Omental fat pad (tissue), 4 donors: ENCODE results near the gene LAYN. TPM values are rescaled to one million over a fixed set of nuclear protein-coding genes. Genes with fewer than 3 reads are reported as not detected.

Experiments
- ATAC-seq: fragments of 150-250 bp; one replicate; pipeline ENCODE4 v1.9.1; 2016; ENCODE audit warnings: mild to moderate bottlenecking, moderate library complexity; ENCODE audit not compliant: low FRiP score
- DNase-seq: peaks from one replicate; pipeline ENCODE4 v3.0.0-alpha.2; 2019; ENCODE audit warnings: low spot score
- total RNA-seq, 4 donors: library from RNA; depleted of rRNA; stranded (reverse); fragments of >200 nt; gene quantifications; one replicate each; pipeline ENCODE4 v1.1.0, GENCODE V29; 2016
- TF ChIP-seq, protein P1 (sequence below), 3 donors: fragments of 450-650 bp; IDR thresholded peaks; one replicate each; pipeline ENCODE4 v1.5.1; 2016 to 2017; ENCODE audit warnings: antibody characterized with exemption in 3 of 3, mild to moderate bottlenecking in 3 of 3, moderate library complexity in 2 of 3

LAYN gene
- total RNA-seq, 4 donors from 2014 or later, result 10.2 to 23.8 (median 15.4) TPM

DNA sequence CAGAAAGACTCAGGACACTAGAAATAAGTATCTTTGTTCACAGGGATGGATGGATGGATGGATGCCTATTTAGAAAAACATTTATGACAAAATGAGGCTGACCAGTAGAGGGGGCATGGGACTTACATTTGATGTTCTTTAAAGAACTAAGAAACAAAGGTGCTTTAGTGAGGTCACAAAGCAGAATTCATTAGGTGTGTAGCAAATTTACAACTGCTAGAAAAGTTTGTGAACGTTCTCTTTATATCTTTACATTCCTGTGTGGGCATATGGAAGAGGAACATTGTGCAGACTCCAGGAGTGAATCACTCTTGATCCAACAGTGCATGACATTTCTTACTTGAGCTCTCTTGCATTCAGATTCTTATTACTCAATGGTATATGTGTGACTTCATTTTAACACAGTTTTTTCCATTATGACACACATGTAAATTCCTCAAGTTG, 45.9 kb downstream of the LAYN start:
- DNase-seq, result no peak
- ATAC-seq, result no peak
- TF ChIP-seq, protein P1, sequence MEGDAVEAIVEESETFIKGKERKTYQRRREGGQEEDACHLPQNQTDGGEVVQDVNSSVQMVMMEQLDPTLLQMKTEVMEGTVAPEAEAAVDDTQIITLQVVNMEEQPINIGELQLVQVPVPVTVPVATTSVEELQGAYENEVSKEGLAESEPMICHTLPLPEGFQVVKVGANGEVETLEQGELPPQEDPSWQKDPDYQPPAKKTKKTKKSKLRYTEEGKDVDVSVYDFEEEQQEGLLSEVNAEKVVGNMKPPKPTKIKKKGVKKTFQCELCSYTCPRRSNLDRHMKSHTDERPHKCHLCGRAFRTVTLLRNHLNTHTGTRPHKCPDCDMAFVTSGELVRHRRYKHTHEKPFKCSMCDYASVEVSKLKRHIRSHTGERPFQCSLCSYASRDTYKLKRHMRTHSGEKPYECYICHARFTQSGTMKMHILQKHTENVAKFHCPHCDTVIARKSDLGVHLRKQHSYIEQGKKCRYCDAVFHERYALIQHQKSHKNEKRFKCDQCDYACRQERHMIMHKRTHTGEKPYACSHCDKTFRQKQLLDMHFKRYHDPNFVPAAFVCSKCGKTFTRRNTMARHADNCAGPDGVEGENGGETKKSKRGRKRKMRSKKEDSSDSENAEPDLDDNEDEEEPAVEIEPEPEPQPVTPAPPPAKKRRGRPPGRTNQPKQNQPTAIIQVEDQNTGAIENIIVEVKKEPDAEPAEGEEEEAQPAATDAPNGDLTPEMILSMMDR (IDR thresholded peaks at IDR 0.05), result no peak

DNA sequence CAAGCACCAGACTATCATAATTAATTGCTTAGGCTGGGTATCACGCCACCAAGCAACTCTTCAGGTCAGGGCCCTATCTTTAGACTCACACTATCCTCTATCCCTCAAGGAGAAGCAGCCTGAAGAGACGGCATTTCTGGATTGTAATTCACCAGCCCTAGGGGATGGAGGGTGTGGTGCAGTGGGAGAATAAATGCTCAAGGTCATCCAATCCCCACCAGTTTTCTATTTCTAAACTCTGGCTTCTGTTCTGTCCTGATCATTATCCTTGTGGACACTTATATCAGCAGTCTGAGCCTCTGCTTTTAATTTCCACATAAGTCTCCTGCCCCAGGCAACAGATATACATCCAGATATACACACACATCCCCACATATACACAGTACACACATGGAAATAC, 48.6 kb downstream of the LAYN start:
- ATAC-seq (no peak), DNase-seq (no peak)
- TF ChIP-seq, protein P1 (IDR thresholded peaks at IDR 0.05), result no peak

DNA sequence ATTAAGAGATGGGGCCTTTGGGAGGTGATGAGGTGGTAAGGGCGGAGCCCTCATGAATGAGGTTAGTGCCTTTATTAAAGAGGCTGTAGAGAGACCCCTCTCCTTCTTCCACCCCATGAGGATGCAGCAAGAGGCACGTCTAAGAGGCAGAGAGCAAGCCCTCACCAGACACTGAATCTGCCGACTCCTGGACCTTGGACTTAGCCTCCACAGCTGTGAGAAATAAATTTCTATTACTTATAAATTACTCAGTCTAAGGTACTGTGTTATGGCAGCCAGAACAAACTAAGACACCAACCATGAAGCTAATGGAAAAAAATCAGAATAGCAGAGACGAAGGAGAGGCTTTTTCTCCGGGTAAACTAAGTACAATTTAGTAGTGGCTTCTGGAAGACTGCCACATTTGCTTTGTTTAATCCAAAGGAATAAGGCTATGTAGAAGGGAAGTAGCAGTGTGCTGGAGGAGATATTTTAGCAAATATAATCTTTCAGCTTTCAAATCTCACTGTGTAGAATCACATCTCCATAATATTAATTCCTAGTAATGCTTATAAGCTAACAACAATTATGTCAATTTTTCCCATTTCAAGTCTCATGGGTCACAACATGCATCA, 49.5 kb downstream of the LAYN start:
- no peak for ATAC-seq
- TF ChIP-seq, protein P1 (IDR thresholded peaks at IDR 0.05), result no peak

DNA sequence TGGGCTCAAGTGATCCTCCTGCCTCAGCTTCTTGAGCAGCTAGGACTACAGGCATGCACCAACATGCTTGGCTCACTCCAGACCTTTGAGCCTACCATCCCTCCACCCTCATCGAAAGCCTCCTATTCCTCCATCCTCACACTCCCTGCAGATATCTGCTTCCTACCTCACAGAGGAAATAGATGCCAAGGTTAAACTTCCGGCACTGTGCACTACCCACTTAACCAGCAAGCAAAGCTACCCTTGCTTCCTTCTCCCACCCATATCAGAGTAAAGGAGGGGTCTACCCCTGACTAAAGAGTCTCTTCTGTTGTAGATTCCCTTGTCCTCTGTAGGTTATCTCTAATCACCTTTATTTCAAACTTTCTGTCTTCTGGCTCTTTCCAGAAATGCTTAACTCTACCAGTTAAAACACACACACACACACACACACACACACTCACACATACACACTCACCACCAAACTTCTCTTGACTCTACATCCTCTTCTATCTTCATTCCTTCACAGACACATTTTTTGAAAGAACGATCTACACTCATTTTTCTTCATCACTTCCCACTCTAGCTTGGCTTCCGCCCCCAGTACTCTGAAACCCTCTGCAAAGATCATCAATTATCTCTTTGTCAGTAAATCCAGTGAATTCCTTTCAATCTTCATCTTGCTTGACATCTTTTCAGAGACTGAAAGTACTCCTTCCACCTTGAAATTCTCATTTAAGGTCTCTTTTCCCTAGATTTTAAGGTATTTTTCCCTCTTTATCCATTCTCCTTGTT, 50.9 kb downstream of the LAYN start:
- TF ChIP-seq, protein P1 (IDR thresholded peaks at IDR 0.05), result no peak
- DNase-seq, result no peak
- ATAC-seq, result no peak

More for the DNA sequence above, 49.5 kb downstream of the LAYN start:
- DNase-seq, result no peak

DNA sequence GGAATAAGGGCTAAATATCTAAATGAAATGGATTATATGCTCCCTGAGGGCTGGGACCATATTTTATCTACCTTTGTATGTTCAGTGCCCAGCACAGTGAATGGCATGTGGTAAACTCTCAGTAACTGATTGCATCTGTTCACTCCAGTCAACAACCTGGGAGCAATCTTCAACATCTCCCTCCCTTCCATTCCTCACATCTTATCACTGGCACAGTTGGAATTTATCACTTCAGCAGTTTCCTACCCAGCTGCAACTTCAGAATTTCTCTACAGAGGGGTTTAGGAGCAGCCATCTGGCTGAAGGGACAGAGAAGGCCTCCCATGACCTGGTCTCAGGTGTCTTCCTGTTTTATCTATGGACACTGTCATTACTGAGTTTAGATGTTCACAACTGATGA, 52.0 kb downstream of the LAYN start:
- DNase-seq (no peak), ATAC-seq (no peak)
- TF ChIP-seq, protein P1 (IDR thresholded peaks at IDR 0.05), result no peak

DNA sequence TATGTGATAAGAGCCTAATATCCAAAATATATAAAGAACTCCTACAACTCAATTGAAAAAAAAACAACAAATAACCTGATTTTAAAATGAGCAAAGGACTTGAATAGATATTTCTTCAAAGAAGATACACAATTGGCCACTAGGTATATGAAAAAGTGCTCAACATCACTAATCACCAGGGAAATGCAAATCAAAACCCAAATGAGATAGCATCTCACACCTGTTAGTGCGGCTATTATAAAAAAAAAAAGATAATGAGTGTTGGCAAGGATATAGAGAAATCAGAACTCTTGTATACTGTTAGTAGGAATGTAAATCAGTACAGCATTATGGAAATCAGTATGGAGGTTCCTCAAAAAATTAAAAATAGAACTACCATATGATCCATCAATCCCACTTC, 55.8 kb downstream of the LAYN start:
- DNase-seq, result no peak
- TF ChIP-seq, protein P1 (IDR thresholded peaks at IDR 0.05), result no peak
- ATAC-seq, result no peak

DNA sequence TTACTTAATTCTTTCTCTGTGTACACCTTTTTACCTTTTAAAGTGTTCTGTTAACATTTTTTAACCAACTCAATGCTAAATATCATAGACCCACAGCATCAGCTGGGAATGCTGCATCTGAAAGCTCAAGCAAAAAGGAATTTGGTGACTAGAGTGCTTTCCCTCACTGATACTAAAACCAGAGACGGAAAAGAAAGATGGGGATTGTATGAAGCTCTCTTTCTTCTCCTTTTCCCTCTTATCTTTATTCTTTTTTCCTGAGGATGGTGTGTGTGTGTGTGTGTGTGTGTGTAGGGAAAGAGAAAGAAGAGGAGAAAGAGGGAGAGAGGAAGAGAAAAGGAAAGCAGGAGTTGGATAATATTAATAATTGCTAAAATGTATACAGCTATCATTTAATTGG, 57.6 kb downstream of the LAYN start:
- no peak for ATAC-seq
- TF ChIP-seq, protein P1 (IDR thresholded peaks at IDR 0.05), result no peak
- no peak for DNase-seq
